Ovary (tissue), 3 donors: ENCODE measurements around the gene EEF1A2.

Source experiments
- POLR2A ChIP-seq: fragments of 450-650 bp; IDR thresholded peaks from one replicate; pipeline ENCODE4 v1.6.1; 2017; ENCODE audit warnings: antibody characterized with exemption, mild to moderate bottlenecking, moderate library complexity
- TF ChIP-seq, protein P1 (sequence below), 3 donors: fragments of 450-650 bp in 2 of 3; fragments of 200-600 bp in 1 of 3; IDR thresholded peaks; one replicate each; pipeline versions ENCODE4 v1.5.1 to v1.8.0; 2016 to 2022; ENCODE audit warnings: antibody characterized with exemption in 3 of 3, mild to moderate bottlenecking in 1 of 3
- donor health status: DM: no; HTN: no; CAD: no.

DNA sequence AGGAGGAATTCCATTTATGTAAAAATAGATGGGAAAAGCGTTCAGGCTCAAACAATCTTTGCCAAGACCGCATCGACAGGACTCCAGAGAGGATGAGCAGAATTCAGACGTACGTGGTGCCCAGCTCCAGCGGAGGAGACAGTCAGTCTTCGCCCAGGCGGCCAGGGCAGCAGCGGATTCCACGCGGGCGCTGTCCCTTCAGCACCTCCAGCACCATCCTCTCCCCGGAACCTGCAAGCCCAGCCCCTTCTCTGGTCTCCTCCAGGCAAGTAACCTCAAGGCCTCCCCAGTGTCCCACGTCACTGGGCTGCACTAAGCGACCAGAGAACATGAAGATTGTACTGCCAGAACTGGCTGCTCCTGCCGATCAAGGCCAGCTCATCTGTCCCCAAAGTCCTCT, 23.7 kb downstream of the EEF1A2 start:
- TF ChIP-seq, protein P1, sequence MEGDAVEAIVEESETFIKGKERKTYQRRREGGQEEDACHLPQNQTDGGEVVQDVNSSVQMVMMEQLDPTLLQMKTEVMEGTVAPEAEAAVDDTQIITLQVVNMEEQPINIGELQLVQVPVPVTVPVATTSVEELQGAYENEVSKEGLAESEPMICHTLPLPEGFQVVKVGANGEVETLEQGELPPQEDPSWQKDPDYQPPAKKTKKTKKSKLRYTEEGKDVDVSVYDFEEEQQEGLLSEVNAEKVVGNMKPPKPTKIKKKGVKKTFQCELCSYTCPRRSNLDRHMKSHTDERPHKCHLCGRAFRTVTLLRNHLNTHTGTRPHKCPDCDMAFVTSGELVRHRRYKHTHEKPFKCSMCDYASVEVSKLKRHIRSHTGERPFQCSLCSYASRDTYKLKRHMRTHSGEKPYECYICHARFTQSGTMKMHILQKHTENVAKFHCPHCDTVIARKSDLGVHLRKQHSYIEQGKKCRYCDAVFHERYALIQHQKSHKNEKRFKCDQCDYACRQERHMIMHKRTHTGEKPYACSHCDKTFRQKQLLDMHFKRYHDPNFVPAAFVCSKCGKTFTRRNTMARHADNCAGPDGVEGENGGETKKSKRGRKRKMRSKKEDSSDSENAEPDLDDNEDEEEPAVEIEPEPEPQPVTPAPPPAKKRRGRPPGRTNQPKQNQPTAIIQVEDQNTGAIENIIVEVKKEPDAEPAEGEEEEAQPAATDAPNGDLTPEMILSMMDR (IDR thresholded peaks at IDR 0.05) = no peak
- TF ChIP-seq POLR2A = no peak
